Measurements from ENCODE around the gene UBE2G2.

The UBE2G2 gene

DNA sequence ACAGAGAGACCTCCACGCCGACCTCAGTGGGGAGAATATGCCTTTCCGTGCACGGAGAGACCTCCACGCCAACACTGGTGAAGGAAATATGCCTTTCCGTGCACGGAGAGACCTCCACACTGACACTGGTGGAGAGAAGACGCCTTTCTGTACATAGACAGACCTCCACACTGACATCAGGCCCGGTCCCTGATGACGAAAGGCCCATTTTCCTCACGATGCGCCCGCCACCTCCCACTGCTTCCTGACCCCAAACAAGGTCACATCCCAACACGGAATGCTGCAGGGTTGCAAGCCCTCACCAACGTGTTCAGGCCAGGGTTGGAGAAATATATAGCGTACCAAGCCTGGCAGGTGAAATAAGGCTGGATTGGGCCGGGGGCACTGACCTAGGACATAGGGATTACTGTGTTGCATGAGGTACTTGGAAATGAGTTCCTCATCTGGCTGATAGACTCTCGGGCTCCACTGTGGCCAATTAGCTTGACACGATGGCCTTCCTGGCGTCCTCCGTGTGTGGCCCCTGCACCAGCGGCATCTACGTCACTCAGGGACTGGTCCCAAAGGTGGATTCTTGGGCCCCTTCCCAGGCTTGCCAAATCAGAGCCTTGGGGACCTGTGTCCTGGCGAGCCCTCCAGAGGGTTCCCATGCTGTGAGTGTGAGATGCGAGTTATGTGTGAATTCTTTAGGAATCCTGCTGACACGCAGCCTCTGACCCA is 32.8 kb upstream of the UBE2G2 start:
- TF ChIP-seq YY1 (IDR thresholded peaks at IDR 0.05; ENCODE audit: low read depth) (no peak), ZBTB7A (IDR thresholded peaks at IDR 0.05; ENCODE audit: low read depth) (no peak), TEAD4 (IDR thresholded peaks at IDR 0.05) (no peak), FOXM1 (IDR thresholded peaks at IDR 0.05; ENCODE audit: borderline replicate concordance, low read depth) (no peak)

- TF ChIP-seq TEAD4 (IDR thresholded peaks at IDR 0.05) (no peak), TAF1 (IDR thresholded peaks at IDR 0.05; ENCODE audit: low read depth) (no peak), REST (IDR thresholded peaks at IDR 0.05; ENCODE audit: low read depth) (no peak), CEBPB (IDR thresholded peaks at IDR 0.05) (no peak), EGR1 (IDR thresholded peaks at IDR 0.05) (no peak), YY1 (IDR thresholded peaks at IDR 0.05; ENCODE audit: low read depth) (no peak), TCF12 (IDR thresholded peaks at IDR 0.05; ENCODE audit: low read depth) (no peak), MAX (IDR thresholded peaks at IDR 0.05) (no peak), NFIC (IDR thresholded peaks at IDR 0.05) (no peak), RAD21 (IDR thresholded peaks at IDR 0.05; ENCODE audit: low read depth) (no peak)
Measured at GRCh38 chr21:44833663-44834062, 32.0 kb upstream of the UBE2G2 start.

DNA sequence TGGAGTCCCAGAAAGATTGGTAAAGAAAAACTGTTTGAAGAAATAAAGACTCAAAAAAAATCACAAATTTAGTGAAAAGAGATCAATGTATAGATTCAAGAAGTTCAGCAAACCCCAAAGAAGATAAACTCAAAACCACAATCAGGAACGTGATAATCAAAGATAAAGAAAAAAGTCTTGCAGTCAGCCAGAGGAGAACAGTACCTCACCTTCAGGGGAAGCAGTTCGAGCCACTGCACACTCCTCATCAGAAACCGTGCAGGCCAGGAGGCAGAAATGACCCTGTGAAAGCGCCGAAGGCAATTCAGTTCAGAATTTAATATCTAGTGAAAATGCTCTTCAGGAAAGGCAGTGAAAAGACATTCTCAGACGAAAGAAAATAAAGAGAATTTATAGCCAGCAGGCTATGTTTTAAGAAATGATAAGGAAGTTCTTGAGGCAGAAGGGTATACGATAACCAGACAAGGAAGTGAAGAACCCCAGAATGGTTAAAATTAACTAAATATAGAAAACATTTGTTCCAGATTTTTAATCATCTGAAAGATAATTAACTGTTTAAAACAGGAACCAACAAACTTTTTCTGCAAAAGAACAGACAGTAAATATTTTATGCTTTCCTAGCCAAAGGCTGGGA is 29.7 kb upstream of the UBE2G2 start:
- TF ChIP-seq CREB1 (IDR thresholded peaks at IDR 0.05; ENCODE audit: low read depth) (no peak), FOXM1 (IDR thresholded peaks at IDR 0.05; ENCODE audit: borderline replicate concordance, low read depth) (no peak), ZBTB7A (IDR thresholded peaks at IDR 0.05; ENCODE audit: low read depth) (no peak), MAX (IDR thresholded peaks at IDR 0.05) (no peak), TEAD4 (IDR thresholded peaks at IDR 0.05) (no peak), CEBPB (IDR thresholded peaks at IDR 0.05) (no peak), YY1 (IDR thresholded peaks at IDR 0.05; ENCODE audit: low read depth) (no peak), NFIC (IDR thresholded peaks at IDR 0.05) (no peak), TCF12 (IDR thresholded peaks at IDR 0.05; ENCODE audit: low read depth) (no peak), EP300 (IDR thresholded peaks at IDR 0.05; ENCODE audit: borderline replicate concordance) (no peak), REST (IDR thresholded peaks at IDR 0.05; ENCODE audit: low read depth) (no peak), TAF1 (IDR thresholded peaks at IDR 0.05; ENCODE audit: low read depth) (no peak), EGR1 (IDR thresholded peaks at IDR 0.05) (no peak), RAD21 (IDR thresholded peaks at IDR 0.05; ENCODE audit: low read depth) (no peak)
- TF ChIP-seq, protein P1, sequence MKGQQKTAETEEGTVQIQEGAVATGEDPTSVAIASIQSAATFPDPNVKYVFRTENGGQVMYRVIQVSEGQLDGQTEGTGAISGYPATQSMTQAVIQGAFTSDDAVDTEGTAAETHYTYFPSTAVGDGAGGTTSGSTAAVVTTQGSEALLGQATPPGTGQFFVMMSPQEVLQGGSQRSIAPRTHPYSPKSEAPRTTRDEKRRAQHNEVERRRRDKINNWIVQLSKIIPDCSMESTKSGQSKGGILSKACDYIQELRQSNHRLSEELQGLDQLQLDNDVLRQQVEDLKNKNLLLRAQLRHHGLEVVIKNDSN (IDR thresholded peaks at IDR 0.05), result no peak

- TF ChIP-seq RAD21 (IDR thresholded peaks at IDR 0.05; ENCODE audit: low read depth), result no peak
- no peak for TF ChIP-seq YY1 (IDR thresholded peaks at IDR 0.05; ENCODE audit: low read depth)
- TF ChIP-seq, protein P1 (IDR thresholded peaks at IDR 0.05), result no peak
- no peak for TF ChIP-seq CEBPB (IDR thresholded peaks at IDR 0.05)
- no peak for TF ChIP-seq EP300 (IDR thresholded peaks at IDR 0.05; ENCODE audit: borderline replicate concordance)
- no peak for TF ChIP-seq TCF12 (IDR thresholded peaks at IDR 0.05; ENCODE audit: low read depth)
- TF ChIP-seq TEAD4 (IDR thresholded peaks at IDR 0.05), result no peak
- no peak for TF ChIP-seq CREB1 (IDR thresholded peaks at IDR 0.05; ENCODE audit: low read depth)
- TF ChIP-seq NFIC (IDR thresholded peaks at IDR 0.05), result no peak
- no peak for TF ChIP-seq EGR1 (IDR thresholded peaks at IDR 0.05)
- no peak for TF ChIP-seq FOXM1 (IDR thresholded peaks at IDR 0.05; ENCODE audit: borderline replicate concordance, low read depth)
- TF ChIP-seq MAX (IDR thresholded peaks at IDR 0.05), result no peak
- no peak for TF ChIP-seq TAF1 (IDR thresholded peaks at IDR 0.05; ENCODE audit: low read depth)
- no peak for TF ChIP-seq ZBTB7A (IDR thresholded peaks at IDR 0.05; ENCODE audit: low read depth)
- no peak for TF ChIP-seq REST (IDR thresholded peaks at IDR 0.05; ENCODE audit: low read depth)
Measured at GRCh38 chr21:44829507-44830092, 28.0 kb upstream of the UBE2G2 start.

Measured in Ishikawa (cell line).